Right ventricle myocardium superior (tissue), 1 donor: Measurements from ENCODE around the gene SREBF2. TPM values are rescaled to one million over a fixed set of nuclear protein-coding genes. Genes with fewer than 3 reads are reported as not detected.
"Not testable (repeated sequence)": the region's sequence is repeated elsewhere in the genome, so short reads cannot be mapped to it uniquely, and the experiment has no call there.

ENCODE experiments used
- ATAC-seq: fragments of 200-7000 bp; cut with Tn5 transposase; one replicate; pipeline ENCODE4 v1.9.1; 2020; ENCODE audit warnings: mild to moderate bottlenecking; ENCODE audit not compliant: poor library complexity
- DNase-seq: peaks from one replicate; pipeline ENCODE4 v3.0.0-alpha.2; 2020
- intact Hi-C: fragments of 100-400 bp; cut with DNase I; formaldehyde crosslinking; loops from one replicate; pipeline ENCODE4 v1.11.2; 2022
- microRNA-seq: library from miRNA; unstranded; fragments of <30 nt; microRNA quantifications from one replicate; pipeline ENCODE4 v1.2.0, GENCODE V29; 2020
- total RNA-seq: library from RNA; stranded (reverse); fragmentation: NEBNext Ultra II Directional; extraction: Animal tissue kit (Norgen Biotek cat#: 25700); gene quantifications from one replicate; pipeline ENCODE4 v1.2.1, GENCODE V29; 2021
- donor health status: DM: no; HTN: yes; CAD: no; lungs with severe emphysema.

SREBF2 gene
- total RNA-seq, 1 donor from 2014 or later, result 75.2 TPM

DNA sequence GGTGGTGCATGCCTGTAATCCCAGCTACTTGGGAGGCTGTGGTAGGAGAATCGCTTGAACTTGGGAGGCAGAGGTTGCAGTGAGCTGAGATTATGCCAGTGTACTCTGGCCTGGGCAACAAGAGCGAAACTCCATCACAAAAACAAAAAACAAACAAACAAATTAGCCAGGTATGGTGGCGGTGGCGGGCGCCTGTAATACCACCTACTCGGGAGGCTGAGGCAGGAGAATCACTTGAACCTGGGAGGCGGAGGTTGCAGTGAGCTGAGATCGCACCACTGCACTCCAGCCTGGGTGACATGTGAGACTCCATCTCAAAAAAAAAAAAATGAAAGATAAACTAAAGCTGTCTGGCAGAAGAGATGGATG, 116.0 kb downstream of the SREBF2 start:
- ATAC-seq, intact Hi-C loops, DNase-seq: not testable (repeated sequence)

DNA sequence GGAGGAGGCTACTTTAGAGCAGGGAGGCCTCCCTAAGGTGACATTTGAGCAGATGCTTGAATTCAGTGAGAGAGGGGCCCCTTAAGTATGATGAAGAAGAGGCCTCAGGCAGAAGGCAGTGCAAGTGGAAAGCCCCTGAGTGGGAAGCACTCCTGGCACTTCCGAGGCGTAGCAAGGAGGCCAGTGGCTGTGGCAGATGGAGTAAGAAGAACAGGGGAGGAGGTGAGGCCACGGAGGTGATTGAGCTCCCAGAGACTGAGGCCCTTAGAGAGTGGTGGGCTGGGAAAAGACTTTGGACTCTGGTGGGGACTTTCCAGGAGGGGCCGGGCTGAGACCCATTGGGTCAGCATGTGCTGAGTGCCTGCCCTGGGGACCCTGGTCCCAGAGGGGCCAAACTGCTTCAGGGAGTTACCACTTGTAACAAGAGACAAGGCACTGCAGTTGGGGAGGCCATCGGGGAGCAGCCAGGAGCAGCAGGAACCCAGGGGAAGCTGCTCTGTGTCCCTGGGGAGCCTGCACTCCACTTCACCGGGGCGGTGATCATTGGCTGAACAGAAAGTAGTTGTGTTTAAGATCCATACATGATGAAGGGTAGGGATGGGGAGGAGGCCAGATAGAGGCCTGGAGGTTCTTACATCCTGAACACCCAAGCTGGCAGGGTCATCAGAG, 116.5 kb downstream of the SREBF2 start:
- intact Hi-C loops, result no loop called here
- ATAC-seq, result no peak
- no peak for DNase-seq

DNA sequence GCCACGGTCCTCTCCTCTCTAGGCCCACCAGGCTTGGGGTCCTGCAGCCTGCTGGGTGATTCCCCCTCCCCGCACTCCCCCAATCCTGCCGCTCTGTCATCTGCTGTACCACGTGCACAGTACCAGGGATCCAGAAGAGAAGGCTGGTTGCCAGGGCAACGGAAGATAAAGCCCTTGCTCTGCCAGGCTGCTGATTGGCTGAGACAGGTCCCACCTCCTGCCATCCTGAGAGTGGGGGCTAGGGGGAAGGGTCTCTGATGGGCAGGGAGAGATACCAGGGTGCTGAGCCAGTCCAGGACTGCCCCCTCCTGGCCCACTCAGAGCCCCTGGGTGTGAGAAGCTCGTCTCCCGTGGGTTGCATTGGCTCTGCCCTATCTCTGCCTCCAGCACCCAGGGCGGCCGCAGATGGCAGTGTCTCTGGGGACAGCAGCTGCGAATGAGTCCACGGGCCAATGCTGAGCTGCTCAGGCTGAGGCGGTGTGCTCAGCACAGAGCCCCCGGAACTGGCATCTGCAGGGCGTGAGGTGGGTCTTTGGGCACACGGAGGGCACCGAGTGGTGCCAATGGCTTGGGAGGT, 119.1 kb downstream of the SREBF2 start, which contains the start of gene SMIM45:
Gene SMIM45 (plus strand): TSS at position 253 of the 577 bp plus-strand sequence.
- ATAC-seq (no peak), DNase-seq (no peak)
- intact Hi-C loops, result no loop called here

DNA sequence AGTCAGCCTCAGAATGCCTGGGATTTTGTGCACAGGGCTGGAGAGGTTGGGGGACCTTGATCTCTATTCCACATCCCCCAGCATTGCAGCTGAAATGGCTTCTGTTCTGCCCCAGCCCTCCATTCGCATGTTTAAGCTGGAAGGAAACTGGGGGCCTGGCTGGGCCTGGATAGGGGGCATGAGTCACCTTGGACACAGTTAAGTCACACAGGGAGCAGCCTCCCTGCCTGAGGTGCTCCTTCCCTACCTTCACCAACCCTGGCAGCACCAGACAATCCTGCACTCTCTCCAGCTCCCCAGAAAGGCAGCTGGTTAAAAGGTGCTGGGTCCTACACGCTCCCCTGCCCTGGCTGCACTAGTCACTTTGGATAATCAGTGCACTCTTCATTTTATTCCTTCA, 119.8 kb downstream of the SREBF2 start:
- DNase-seq (no peak), ATAC-seq (no peak)
- intact Hi-C loops, result no loop called here

Small RNAs within 50 kb of the gene (microRNA-seq; reads per million reads assigned to microRNA genes)
- gene MIR33A, result 91.2 reads per million, percentile 52 among the genes with 10 or more reads in this experiment

Other genes starting within 250 kb of the SREBF2 start
- gene PMM1, start 243.3 kb upstream of the SREBF2 start, total RNA-seq, result 13.9 TPM
- 38.4 TPM for gene DESI1, start 212.1 kb upstream of the SREBF2 start, total RNA-seq
- 143 TPM for gene XRCC6, start 211.8 kb upstream of the SREBF2 start, total RNA-seq
- 193 TPM for gene SNU13, start 144.2 kb upstream of the SREBF2 start, total RNA-seq
- gene MEI1, start 133.6 kb upstream of the SREBF2 start, total RNA-seq, result not detected
- 4.0 TPM for gene CCDC134, start 32.4 kb upstream of the SREBF2 start, total RNA-seq
- gene SHISA8, start 82.0 kb downstream of the SREBF2 start, total RNA-seq, result 6.4 TPM
- 1.2 TPM for gene TNFRSF13C, start 93.7 kb downstream of the SREBF2 start, total RNA-seq
- 0.59 TPM for gene CENPM, start 114.0 kb downstream of the SREBF2 start, total RNA-seq
- 0.08 TPM for gene SEPTIN3, start 136.3 kb downstream of the SREBF2 start, total RNA-seq
- 0.16 TPM for gene WBP2NL, start 165.7 kb downstream of the SREBF2 start, total RNA-seq
- gene NAGA, start 237.7 kb downstream of the SREBF2 start, total RNA-seq, result 11.8 TPM
- 4.2 TPM for gene PHETA2, start 241.1 kb downstream of the SREBF2 start, total RNA-seq
- 179 TPM for gene SMDT1, start 246.6 kb downstream of the SREBF2 start, total RNA-seq